H9 (cell line): ENCODE results near the gene RHOH. TPM values are rescaled to one million over a fixed set of nuclear protein-coding genes. Genes with fewer than 3 reads are reported as not detected.

Experiments used
- DNase-seq: peaks from one replicate; pipeline ENCODE4 v3.0.0-alpha.2; 2017
- H2AFZ ChIP-seq: one replicate; pipeline ENCODE4 v1.6.1; 2013; ENCODE audit warnings: mild to moderate bottlenecking, low read length, control low read depth, moderate library complexity
- H2AK5ac ChIP-seq: 2 replicates; pipeline ENCODE4 v1.6.1; 2013; ENCODE audit warnings: low read length, control low read depth, mixed read lengths; ENCODE audit not compliant: insufficient read length
- H2BK120ac ChIP-seq: one replicate; pipeline ENCODE4 v1.6.1; 2013; ENCODE audit warnings: low read depth, mild to moderate bottlenecking, low read length, control low read depth, inconsistent platforms; ENCODE audit not compliant: poor library complexity, severe bottlenecking
- H2BK12ac ChIP-seq: 2 replicates; pipeline ENCODE4 v1.6.1; 2013; ENCODE audit warnings: low read length, control low read depth, mixed read lengths, low read depth; ENCODE audit not compliant: insufficient read length
- H2BK15ac ChIP-seq: 2 replicates; pipeline ENCODE4 v1.6.1; 2013; ENCODE audit warnings: low read depth, low read length, control low read depth
- H2BK20ac ChIP-seq: one replicate; pipeline ENCODE4 v1.6.1; 2013; ENCODE audit warnings: low read depth, mild to moderate bottlenecking, low read length, control low read depth, inconsistent platforms; ENCODE audit not compliant: poor library complexity, severe bottlenecking
- H2BK5ac ChIP-seq: 2 replicates; pipeline ENCODE4 v1.6.1; 2013; ENCODE audit warnings: low read length, control low read depth, mixed read lengths; ENCODE audit not compliant: insufficient read length
- H3K14ac ChIP-seq: 2 replicates; pipeline ENCODE4 v1.6.1; 2013; ENCODE audit warnings: low read length, control low read depth; ENCODE audit not compliant: insufficient read depth
- H3K18ac ChIP-seq: 2 replicates; pipeline ENCODE4 v1.6.1; 2013; ENCODE audit warnings: low read depth, mild to moderate bottlenecking, mixed read lengths, low read length, control low read depth; ENCODE audit not compliant: insufficient read length
- H3K23ac ChIP-seq: 2 replicates; pipeline ENCODE4 v1.6.1; 2013; ENCODE audit warnings: low read length, control low read depth, mixed read lengths, low read depth; ENCODE audit not compliant: insufficient read length
- H3K23me2 ChIP-seq: 2 replicates; pipeline ENCODE4 v1.6.1; 2013; ENCODE audit warnings: low read depth, mild to moderate bottlenecking, mixed read lengths, low read length, control low read depth; ENCODE audit not compliant: insufficient read length, poor library complexity, severe bottlenecking
- H3K27ac ChIP-seq: 2 replicates; pipeline ENCODE4 v1.5.1; 2013; ENCODE audit warnings: low read length, control low read depth, mixed read lengths, low read depth; ENCODE audit not compliant: insufficient read length
- H3K27me3 ChIP-seq: 2 replicates; pipeline ENCODE4 v1.6.1; 2013; ENCODE audit warnings: low read length, control low read depth, inconsistent platforms; ENCODE audit not compliant: insufficient read depth
- H3K4ac ChIP-seq: 2 replicates; pipeline ENCODE4 v1.6.1; 2013; ENCODE audit warnings: low read depth, mild to moderate bottlenecking, control low read depth, inconsistent platforms, low read length, moderate library complexity
- H3K4me1 ChIP-seq: 2 replicates; pipeline ENCODE4 v1.6.1; 2013; ENCODE audit warnings: low read length, control low read depth, inconsistent platforms; ENCODE audit not compliant: insufficient read depth
- H3K4me2 ChIP-seq: 2 replicates; pipeline ENCODE4 v1.6.1; 2013; ENCODE audit warnings: low read length, control low read depth, mixed read lengths; ENCODE audit not compliant: insufficient read length, insufficient read depth
- H3K56ac ChIP-seq: 2 replicates; pipeline ENCODE4 v1.6.1; 2013; ENCODE audit warnings: low read depth, mild to moderate bottlenecking, mixed read lengths, low read length, control low read depth; ENCODE audit not compliant: insufficient read length
- H3K79me1 ChIP-seq: 2 replicates; pipeline ENCODE4 v1.6.1; 2013; ENCODE audit warnings: low read depth, mild to moderate bottlenecking, moderate library complexity, low read length, control low read depth, inconsistent platforms; ENCODE audit not compliant: insufficient read depth, poor library complexity, severe bottlenecking
- H3K79me2 ChIP-seq: 2 replicates; pipeline ENCODE4 v1.6.1; 2013; ENCODE audit warnings: low read length, control low read depth, inconsistent platforms; ENCODE audit not compliant: insufficient read depth
- H3K9ac ChIP-seq: 2 replicates; pipeline ENCODE4 v1.6.1; 2013; ENCODE audit warnings: low read length, control low read depth, mixed read lengths; ENCODE audit not compliant: insufficient read length; ENCODE audit errors: extremely low read depth
- H3K9me3 ChIP-seq: one replicate; pipeline ENCODE4 v1.6.1; 2013; ENCODE audit warnings: low read depth, low read length, inconsistent platforms; ENCODE audit not compliant: control insufficient read depth
- H3T11ph ChIP-seq: one replicate; pipeline ENCODE4 v1.6.1; 2013; ENCODE audit warnings: mild to moderate bottlenecking, low read length, control low read depth, inconsistent platforms
- H4K20me1 ChIP-seq: one replicate; pipeline ENCODE4 v1.6.1; 2013; ENCODE audit not compliant: control insufficient read depth, insufficient read length, insufficient read depth
- H4K5ac ChIP-seq: 2 replicates; pipeline ENCODE4 v1.6.1; 2013; ENCODE audit warnings: low read depth, mild to moderate bottlenecking, mixed read lengths, low read length, control low read depth; ENCODE audit not compliant: insufficient read length
- H4K8ac ChIP-seq: replicated peaks from 2 replicates; pipeline ENCODE4 v1.6.1; 2013; ENCODE audit warnings: low read length, control low read depth, mixed read lengths, low read depth; ENCODE audit not compliant: insufficient read length
- H4K91ac ChIP-seq: 2 replicates; pipeline ENCODE4 v1.6.1; 2013; ENCODE audit warnings: low read depth, mild to moderate bottlenecking, moderate library complexity, mixed read lengths, low read length, control low read depth; ENCODE audit not compliant: insufficient read length
- H3K27ac Mint-ChIP-seq, 3 experiments: 2 replicates in 2 of 3; 3 replicates in 1 of 3; pipeline ENCODE4 v1.8.0; 2020 to 2021; ENCODE audit warnings: mixed read lengths in 3 of 3, mild to moderate bottlenecking in 1 of 3, moderate library complexity in 1 of 3
- H3K27me3 Mint-ChIP-seq: 2 replicates; pipeline ENCODE4 v1.8.0; 2021; ENCODE audit warnings: low read depth, mild to moderate bottlenecking, moderate library complexity, mixed read lengths
- H3K36me3 Mint-ChIP-seq, 3 experiments: 2 replicates in 2 of 3; 3 replicates in 1 of 3; pipeline ENCODE4 v1.8.0; 2020 to 2021; ENCODE audit warnings: low read depth in 3 of 3, mixed read lengths in 3 of 3; ENCODE audit not compliant: insufficient read depth in 1 of 3
- H3K4me1 Mint-ChIP-seq, 2 experiments: 2 replicates each; pipeline ENCODE4 v1.8.0; 2020; ENCODE audit warnings: mixed read lengths in 2 of 2
- H3K4me3 Mint-ChIP-seq, 2 experiments: 2 replicates in 1 of 2; 3 replicates in 1 of 2; pipeline ENCODE4 v1.8.0; 2020 to 2021; ENCODE audit warnings: mild to moderate bottlenecking in 2 of 2, mixed read lengths in 2 of 2, moderate library complexity in 1 of 2
- H3K9me3 Mint-ChIP-seq, 2 experiments: 2 replicates in 1 of 2; 3 replicates in 1 of 2; pipeline ENCODE4 v1.8.0; 2020; ENCODE audit warnings: mild to moderate bottlenecking in 2 of 2, mixed read lengths in 2 of 2, moderate library complexity in 1 of 2
- CTCF ChIP-seq: fragments of 200-600 bp; sonication (generic); conservative IDR thresholded peaks from 3 replicates; pipeline ENCODE4 v1.8.0; 2021; ENCODE audit warnings: antibody characterized with exemption, mild to moderate bottlenecking
- WGBS: extraction: QIAGEN DNeasy Blood & Tissue Kit; methylation state at CpG from one replicate; pipeline ENCODE4 v1.1.7; 2013; ENCODE audit warnings: missing lambda C conversion rate, low lambda C conversion rate, mixed read lengths; ENCODE audit not compliant: insufficient read length; ENCODE audit errors: extremely low coverage; 5-methylcytosine and 5-hydroxymethylcytosine counted together
- total RNA-seq: library from RNA; stranded (reverse); gene quantifications from 2 replicates; pipeline ENCODE4 v1.2.1, GENCODE V29; 2021

The RHOH gene
- total RNA-seq, 1 experiment from 2014 or later: 7.1 TPM

GRCh38 chr4:40200875-40201801, 4.3 kb downstream of the RHOH start:
- Mint-ChIP-seq H3K27me3 (no peaks in the 10 kb centered on the region), H3K4me3 (peak overlapping the region in 1 of 2 experiments; percentile 92; a peak in 1 of 5 replicates), H3K9me3 (no peaks in the 10 kb centered on the region), H3K36me3 (no peaks in the 10 kb centered on the region), H3K27ac (no peak overlapping the region), H3K4me1 (peaks cover 49 to 50% of the 10 kb centered on the region in 2 experiments)
- Histone ChIP-seq H3K4ac (no peak overlapping the region), H2AFZ (no peak overlapping the region), H2BK120ac (no peak overlapping the region), H4K5ac (no peak overlapping the region), H2BK20ac (no peak overlapping the region), H2BK15ac (no peak overlapping the region), H3T11ph (no peak overlapping the region), H4K8ac (no peak overlapping the region), H2BK12ac (no peak overlapping the region), H3K23ac (no peak overlapping the region), H3K27ac (no peak overlapping the region), H3K14ac (no peak overlapping the region), H3K27me3 (no peaks in the 10 kb centered on the region), H3K9me3 (no peaks in the 10 kb centered on the region), H2AK5ac (no peak overlapping the region), H4K91ac (no peak overlapping the region), H3K4me1 (peaks cover 10% of the 10 kb centered on the region; the same call in 1 of the 2 replicates), H3K23me2 (peaks cover 5% of the 10 kb centered on the region), H2BK5ac (no peak overlapping the region), H3K79me2 (peaks cover 4% of the 10 kb centered on the region; the same call in 1 of the 2 replicates), H3K18ac (no peak overlapping the region), H3K79me1 (no peaks in the 10 kb centered on the region), H3K4me2 (no peak overlapping the region), H3K56ac (no peak overlapping the region), H3K9ac (no peak overlapping the region), H4K20me1 (no peaks in the 10 kb centered on the region)
- no peak for DNase-seq
- no CpG with 5 or more reads among the region's 13 CpGs for WGBS
- no peak for TF ChIP-seq CTCF
